Colon (tissue), 2 donors: ENCODE measurements around the gene RBM42.
"Not testable (repeated sequence)": the region's sequence is repeated elsewhere in the genome, so short reads cannot be mapped to it uniquely, and the experiment has no call there.

ENCODE experiments used
- FAIRE-seq: peaks from 2 replicates; lab custom pipeline; 2012; peaks lifted over from hg19 to GRCh38; lab: Jason Lieb, UNC
- donor health status: control.
- donor health status: control.

Gene RBM42, protein sequence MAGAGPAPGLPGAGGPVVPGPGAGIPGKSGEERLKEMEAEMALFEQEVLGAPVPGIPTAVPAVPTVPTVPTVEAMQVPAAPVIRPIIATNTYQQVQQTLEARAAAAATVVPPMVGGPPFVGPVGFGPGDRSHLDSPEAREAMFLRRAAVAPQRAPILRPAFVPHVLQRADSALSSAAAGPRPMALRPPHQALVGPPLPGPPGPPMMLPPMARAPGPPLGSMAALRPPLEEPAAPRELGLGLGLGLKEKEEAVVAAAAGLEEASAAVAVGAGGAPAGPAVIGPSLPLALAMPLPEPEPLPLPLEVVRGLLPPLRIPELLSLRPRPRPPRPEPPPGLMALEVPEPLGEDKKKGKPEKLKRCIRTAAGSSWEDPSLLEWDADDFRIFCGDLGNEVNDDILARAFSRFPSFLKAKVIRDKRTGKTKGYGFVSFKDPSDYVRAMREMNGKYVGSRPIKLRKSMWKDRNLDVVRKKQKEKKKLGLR

DNA sequence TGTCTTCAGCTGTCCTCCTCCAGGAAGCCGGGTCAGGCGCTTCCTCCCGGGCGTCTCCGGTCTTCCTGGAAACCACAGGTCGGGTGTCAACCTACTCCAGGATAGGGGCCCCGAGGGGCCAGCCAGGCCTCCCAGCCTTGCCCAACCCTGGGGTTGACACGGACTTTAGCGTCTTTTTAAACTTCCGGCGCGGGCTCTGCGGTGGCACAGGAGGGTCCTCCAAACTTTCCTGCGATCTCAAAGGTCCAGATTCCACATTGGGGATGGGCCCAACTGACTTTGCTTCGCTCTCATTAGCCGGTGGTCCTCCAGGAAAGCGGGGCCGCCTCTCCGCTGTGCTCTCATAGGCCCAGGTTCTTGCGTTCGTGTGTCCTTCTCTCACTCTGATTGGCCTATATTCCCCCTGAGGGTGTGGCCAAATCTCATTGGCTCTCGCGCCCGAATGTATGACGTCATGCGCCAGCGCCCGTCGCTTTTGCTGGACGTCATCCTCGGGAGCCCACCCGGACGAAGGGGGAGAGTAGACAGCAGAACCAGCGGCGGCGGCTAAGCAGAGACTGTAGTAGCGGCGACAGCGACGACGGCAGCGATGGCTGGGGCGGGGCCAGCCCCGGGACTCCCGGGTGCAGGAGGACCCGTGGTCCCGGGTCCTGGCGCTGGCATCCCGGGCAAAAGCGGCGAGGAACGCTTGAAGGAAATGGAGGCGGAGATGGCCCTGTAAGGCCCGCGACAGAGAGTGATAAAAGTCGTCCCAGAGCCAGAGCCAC lies at the start of gene RBM42:
Gene RBM42, plus strand, starts transcription at position 472 of the 767 bp plus-strand sequence. Its CDS starts 118 bp downstream, at position 590.
- peak; percentile 95 for FAIRE-seq

DNA sequence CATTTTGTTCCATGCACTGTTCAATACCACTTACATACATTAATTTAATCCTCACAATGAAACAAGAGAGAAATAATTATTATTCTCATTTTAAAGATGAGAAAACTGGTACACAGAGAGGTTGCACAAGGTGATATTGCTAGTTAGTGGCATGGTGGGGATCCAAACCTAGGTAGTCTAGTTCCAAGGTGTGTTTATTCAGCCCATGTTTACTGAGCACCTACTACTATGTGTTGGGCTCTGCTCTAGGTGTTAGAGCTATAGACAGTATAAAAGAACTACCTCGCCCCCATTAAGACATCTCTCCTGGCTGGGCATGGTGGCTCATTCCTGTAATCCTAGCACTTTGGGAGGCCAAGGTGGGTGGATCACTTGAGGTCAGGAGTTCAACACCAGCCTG lies 46.1 kb upstream of the RBM42 start:
- FAIRE-seq = no peak

DNA sequence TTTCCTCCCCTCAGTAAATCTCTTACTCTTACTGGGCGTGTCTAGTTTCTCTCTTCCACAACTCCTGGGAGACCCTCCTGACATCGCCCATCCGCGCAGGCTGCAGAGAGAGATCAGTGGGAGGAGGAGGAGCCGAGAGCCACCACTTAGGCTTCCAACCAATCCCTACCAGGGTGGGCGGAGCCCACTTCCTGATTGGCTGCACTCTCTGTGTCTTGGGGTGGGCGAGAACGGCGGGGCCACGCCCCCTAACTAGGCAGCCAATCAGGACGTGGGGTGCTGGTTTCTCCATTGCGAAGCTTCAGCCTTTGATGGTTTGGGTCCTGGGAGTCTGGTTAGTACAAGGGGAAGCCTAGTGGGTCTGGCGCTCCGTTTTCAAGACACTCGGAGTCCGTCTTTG lies 43.0 kb upstream of the RBM42 start, which contains the start of gene PMIS2:
Gene PMIS2, plus strand, starts transcription at position 326 of the 400 bp plus-strand sequence. CDS start 87 bp downstream, outside the sequence.
- no peak for FAIRE-seq

DNA sequence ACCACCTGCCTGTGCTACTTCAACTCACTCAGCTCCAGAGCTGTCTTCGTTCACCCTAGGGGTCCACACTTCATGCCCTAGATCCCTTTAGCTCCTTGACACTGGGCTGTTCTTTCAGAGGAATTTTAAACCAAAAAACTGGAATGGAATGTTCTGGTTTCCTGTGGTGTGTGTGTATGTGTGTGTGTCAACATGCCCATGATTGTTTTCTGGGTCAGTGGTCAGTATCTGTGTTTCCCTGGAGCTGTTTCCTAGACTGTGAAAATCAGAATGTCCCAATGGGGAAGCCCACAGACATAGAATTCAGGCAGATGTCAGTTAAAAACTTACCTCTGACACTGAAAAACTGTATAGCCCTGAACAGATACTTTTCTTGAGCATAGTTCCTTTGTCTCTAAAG lies 41.5 kb upstream of the RBM42 start:
- FAIRE-seq = no peak

DNA sequence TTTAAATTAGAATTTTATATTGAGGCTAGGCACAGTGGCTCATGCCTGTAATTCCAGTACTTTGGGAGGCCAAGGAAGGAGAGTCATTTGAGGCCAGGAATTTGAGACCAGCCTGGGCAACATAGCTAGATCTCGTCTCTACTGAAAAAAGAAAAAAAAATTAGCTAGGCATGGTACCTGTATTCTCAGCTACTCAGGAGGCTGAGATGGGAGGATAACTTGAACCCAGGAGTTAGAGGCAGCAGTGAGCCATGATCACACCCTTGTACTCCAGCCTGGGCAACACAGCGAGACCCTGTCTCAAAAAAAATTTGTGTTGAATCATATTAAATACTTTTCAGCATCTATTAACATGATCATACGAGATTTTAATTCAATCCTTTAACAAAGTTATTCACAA lies 38.0 kb upstream of the RBM42 start:
- no peak for FAIRE-seq

DNA sequence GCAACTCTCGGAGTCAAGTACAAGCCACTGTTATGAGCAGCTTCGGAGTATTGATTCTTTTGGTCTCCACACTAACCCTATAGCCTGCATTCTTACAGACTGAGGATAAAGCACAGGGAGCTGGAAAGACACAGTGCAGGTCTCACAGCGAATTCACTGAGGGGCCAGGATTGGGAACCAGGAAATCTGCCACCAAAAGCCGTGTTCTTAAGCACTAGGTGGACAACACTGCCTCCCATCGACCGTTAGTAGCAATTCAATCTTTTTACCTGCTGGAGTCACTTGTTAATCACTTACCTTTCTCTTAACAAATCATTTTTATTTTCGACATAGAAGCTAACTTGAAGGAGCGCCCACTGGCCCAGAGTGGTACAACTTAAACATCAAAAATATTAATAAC lies 36.6 kb upstream of the RBM42 start:
- no peak for FAIRE-seq

DNA sequence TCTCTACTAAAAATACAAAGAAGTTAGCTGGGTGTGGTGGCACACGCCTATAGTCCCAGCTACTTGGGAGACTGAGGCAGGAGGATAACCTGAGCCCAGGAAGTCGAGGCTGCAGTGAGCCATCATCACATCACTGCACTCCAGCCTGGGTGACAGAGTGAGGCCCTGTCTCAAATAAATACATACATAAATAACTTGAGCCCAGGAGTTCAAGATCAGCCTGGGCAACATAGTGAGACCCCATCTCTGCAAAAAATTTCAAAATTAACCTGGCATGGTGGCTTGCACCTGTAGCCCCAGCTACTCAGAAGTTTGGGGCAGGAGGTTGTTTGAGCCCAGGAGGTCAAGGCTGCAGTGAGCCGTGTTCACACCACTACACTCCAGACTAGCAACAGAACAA lies 33.8 kb upstream of the RBM42 start:
- not testable (repeated sequence) for FAIRE-seq

DNA sequence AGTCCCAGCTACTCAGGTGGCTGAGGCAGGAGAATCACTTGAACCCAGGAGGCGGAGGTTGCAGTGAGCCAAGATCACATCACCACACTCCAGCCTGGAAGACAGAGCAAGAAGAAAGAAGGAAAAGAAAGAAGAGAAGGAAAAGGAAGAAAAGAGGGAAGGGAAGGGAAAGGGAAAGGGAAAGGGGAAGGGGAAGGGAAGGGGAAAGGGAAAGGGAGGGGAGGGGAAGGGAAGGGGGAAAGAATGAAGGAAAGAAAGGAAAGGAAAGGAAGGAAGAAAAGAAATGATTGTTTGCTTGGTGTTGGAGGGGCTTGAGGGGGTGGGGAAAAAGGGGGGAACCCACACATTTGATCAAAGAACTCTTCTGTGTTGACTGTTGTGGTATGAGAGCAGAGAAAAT lies 32.9 kb upstream of the RBM42 start:
- no peak for FAIRE-seq

DNA sequence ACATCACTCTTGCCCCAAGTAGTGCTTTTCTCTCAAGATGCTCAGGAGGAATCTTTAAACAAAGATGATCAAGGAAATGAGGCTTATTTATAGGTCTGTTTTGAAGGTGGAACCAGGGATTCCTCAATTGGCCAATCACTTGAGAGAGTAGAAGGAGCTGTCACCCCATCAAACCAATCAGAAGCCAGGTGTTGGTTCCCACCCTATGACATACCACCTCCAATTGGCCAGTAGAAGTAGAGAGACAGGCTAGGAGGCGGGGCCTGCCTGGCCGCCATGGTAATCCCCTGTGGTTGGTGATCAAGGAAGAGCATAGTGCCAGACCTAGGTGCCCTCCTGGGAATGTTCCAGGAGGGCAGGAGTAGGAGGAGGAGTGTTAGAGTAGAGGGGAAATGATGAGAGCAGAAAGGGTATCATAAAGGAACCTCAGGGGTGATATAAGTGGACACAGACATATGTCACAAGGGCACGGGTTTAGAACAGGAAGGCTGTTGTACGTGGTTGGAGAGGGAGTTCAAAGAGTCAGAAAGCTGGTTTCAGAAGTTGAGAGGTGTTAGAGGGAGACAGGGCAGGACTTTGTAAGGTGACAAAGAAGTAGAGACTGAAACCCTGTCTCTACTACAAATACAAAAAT lies 32.4 kb upstream of the RBM42 start:
- FAIRE-seq = no peak

DNA sequence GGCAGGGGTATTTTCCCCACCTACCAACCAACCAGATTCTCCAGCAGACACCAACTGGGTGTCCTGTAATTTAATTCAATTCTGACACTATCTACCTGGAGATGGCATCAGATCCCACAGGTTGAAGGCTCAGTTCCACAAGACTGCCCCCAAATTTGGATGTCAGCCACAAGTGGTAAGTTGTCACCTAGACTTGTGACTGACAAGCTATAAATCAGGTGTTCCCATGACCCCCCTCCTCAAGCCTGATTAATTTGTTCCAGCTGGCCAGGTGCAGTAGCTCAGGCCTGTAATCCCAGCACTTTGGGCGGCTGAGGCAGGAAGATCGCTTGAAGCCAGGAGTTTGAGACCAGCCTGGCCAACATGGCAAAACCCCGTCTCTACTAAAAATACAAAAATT lies 26.9 kb upstream of the RBM42 start:
- no peak for FAIRE-seq

DNA sequence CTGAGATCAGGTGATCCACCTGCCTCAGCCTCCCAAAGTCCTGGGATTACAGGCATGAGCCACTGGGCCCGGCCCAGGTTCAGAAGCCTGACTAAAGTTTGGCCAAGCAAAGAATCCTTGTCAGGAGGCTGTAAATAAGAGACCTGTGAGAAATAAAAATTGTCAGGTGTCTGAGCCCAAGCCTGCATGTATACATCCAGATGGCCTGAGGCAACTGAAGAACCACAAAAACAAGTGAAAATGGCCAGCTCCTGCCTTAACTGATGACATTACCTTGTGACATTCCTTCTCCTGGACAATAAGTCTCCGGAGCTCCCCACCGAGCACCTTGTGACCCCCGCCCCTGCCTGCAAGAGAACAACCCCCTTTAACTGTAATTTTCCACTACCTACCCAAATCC lies 24.4 kb upstream of the RBM42 start:
- FAIRE-seq = not testable (repeated sequence)

DNA sequence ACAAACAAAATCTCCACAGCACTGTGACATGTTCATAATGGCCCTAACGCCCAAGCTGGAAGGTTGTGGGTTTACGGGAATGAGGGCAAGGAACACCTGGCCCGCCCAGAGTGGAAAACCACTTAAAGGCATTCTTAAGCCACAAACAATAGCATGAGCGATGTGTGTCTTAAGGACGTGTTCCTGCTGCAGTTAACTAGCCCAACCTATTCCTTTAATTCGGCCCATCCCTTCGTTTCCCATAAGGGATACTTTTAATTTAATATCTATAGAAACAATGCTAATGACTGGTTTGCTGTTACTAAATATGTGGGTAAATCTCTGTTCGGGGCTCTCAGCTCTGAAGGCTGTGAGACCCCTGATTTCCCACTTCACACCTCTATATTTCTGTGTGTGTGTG lies 21.7 kb upstream of the RBM42 start:
- FAIRE-seq = not testable (repeated sequence)

DNA sequence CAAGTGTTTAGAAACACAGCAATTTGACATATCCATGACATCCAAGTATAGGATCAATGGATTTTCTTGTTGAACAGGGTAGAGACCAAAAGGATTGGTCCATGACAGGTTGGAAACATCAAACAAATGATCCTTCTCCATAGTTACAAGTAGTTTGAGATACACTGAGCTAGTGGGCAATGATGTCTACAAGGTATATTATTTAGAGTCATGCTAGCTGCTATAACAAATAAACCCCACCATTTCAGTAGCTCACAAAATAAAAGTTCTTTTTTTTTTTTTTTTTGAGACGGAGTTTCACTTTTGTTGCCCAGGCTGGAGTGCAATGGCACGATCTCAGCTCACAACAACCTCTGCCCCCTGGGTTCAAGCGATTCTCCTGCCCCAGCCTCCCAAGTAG lies 21.2 kb upstream of the RBM42 start:
- no peak for FAIRE-seq

DNA sequence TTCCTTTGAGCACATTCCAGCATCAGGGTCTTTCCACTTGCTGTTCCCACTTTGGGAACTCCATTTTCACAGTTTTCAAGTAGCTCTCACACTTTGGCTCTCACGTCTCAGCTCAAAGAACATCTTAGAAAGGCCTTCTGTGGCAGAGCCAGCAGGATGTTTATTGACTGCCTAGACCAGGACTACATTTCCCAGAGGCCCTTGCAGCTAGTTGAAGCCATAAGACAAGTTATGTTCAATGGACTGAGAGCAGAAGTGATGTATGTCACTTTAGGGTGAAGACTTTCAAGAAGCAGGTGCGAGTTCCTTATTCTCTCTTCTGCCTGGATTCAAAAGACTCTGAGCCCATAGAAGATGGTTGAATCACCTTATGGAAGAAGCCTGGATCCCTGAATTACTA lies 20.6 kb upstream of the RBM42 start:
- no peak for FAIRE-seq

DNA sequence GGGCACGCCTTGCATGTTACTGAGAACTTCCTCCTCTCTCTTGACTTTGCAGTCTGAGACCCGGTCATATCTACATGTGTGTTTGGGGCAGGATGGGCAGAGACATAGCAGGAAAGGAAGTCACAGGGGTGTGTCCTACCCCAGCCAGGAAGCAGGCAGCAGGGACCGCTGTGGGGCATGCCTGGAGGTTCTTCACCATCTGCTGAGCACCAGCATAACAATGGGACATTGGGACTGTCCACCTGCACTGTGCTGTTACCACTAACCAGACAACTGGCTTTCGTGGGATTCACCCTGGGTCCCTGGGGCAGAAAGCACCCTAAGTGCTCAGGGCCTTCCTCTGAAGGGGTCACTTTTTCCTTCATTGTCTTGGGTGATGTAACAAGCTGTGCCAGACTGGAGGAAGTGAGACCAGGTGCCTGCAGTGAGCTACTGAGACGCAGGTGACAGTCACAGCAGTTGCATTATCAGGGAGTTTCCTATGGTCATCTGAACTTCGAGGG lies 18.9 kb upstream of the RBM42 start:
- no peak for FAIRE-seq

DNA sequence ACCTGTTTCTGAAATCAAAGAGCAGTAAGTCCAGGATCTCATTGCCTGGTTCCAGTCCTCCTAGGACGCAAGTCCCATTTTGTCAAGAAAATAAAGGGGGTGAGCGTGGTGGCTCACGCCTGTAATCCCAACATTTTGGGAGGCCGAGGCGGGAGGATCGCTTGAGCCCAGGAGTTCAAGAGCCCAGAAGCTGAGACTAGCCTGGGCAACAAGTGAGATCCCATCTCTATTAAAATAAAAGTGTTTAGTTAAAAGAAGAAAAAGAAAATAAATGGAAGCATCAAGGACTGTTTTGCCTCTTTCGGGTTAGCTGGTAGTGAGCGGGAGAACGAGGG lies 16.6 kb upstream of the RBM42 start:
- FAIRE-seq = no peak

DNA sequence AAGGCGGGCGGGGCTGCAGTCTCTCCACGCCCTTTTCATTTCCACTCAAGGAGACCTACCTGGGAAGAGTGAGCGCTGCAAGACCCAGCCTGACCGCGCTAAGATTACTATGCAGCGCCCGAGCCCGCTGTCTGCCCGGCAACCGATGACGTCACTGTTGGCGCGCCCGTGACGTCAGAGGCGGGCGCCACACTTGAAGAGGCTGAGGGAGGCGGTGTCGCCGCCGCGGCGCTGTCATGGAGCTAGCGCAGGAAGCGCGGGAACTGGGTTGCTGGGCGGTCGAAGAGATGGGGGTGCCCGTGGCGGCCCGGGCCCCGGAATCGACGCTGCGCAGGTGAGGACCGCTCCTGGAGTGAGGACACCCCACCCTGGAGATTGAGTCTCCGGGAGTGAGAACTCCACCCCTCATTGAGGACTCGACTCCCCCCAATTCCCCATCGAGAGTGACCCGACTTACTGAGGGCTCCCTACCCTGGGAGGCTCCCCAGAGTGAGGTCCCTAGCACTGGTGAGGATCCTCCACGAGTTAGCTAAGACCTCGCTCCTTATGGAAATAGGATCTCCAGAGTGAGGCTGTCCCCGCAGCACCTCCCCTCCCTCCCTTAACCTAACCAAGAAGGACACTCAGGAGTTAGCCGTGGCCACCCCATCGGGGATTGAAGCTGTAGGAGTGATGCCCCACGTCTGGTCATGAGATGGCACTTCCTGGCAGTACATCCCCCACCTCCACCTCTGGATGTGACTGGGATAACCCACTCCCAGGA lies 16.1 kb upstream of the RBM42 start, which contains the start of gene HAUS5:
Gene HAUS5, plus strand, starts transcription at position 177 of the 763 bp plus-strand sequence. Its CDS starts 60 bp downstream, at position 237.
- FAIRE-seq = no peak

DNA sequence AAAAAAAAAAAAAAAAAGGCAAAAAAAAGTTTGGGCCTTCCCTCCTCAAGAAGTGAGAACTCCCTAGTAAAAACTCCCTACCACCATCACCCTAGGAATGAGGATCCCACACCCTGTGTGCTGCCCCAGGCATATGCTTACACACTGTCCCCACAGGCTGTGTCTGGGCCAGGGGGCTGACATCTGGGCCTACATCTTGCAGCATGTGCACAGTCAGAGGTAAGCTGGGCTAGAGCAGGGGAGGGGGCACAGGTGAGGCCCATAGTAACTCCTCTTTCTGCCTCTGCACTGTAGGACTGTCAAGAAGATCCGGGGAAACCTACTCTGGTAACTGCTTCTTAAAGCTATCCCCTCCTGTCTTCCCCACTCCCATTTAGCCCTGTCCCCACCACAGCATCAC lies 15.3 kb upstream of the RBM42 start:
- FAIRE-seq = no peak

DNA sequence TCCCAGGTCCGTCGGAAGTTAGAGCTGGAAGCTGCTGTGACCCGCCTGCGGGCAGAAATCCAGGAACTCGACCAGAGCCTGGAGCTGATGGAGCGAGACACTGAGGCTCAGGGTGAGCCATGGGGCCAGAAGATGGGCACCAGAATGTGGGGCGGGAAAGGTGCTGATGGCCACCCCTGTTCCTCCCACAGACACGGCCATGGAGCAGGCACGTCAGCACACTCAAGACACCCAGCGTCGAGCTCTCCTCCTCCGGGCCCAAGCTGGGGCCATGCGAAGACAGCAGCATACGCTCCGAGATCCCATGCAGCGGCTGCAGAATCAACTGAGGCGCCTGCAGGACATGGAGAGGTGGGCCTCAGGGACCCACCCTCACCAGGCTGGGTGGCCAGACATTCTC lies 13.8 kb upstream of the RBM42 start:
- no peak for FAIRE-seq

DNA sequence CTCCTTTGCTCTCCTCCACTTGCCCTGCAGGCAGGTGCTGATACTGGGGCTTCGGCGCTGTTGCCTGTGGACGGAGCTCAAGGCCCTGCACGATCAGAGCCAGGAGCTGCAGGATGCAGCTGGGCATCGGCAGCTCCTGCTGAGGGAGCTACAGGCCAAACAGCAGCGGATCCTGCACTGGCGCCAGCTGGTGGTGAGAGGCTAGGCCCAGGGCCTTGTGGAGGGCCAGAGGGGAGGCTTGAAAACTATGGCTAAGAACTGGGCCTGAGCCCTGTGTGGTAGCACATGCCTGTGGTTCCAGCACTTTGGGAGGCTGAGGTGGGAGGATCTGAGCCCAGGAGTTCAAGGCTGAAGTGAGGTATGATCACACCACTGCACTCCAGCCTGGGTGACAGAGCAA lies 10.0 kb upstream of the RBM42 start:
- FAIRE-seq = no peak

DNA sequence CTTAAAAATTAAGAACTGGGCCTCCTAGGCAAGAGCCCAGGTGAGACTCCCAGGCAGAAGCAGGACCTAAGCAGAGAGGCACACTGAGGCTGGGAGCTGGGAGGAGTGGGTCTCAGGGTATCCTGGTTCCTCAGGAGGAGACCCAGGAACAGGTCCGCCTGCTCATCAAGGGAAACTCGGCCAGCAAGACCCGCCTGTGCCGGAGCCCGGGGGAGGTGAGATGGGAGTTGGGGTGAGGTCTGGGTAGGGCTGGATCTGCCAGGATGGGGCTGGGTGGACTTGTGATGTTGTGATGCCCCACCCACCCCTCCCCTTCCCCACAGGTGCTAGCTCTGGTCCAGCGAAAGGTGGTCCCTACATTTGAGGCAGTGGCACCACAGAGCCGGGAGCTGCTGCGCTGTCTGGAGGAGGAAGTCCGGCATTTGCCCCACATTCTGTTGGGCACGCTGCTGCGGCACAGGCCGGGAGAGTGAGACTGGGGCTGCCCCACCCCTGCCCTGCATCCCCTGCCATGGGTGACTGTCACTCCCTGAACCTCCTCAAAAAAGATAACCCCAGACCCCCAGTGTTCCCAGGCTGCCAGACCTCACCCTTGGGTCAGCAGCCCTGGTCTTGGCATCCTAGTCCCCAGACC lies 9.4 kb upstream of the RBM42 start:
- FAIRE-seq = no peak
